HEK293 (cell line): ENCODE measurements around the gene ZNF302.

Experiments used
- CTCF ChIA-PET: fragments of 350-600 bp; formaldehyde crosslinking; extraction: SDS; loops from one replicate; lab custom pipeline; 2021; ENCODE audit warnings: antibody characterized with exemption; lab: Yijun Ruan, JAX
- POLR2A ChIA-PET: fragments of 300-600 bp; formaldehyde crosslinking; extraction: SDS; loops from one replicate; lab custom pipeline; 2020; ENCODE audit warnings: antibody characterized with exemption, inconsistent platforms; lab: Yijun Ruan, JAX
- H3K27ac ChIP-seq: fragments of 200-500 bp; sonication (Bioruptor generic); 2 replicates; pipeline ENCODE4 v1.5.1; 2014; ENCODE audit warnings: low read depth, low read length, control low read depth, inconsistent platforms; ENCODE audit errors: extremely low read depth
- H3K36me3 ChIP-seq, 2 experiments: fragments of 200-500 bp in 1 of 2; sonication (Bioruptor generic) in 1 of 2; 1 replicate in 1 of 2; 2 replicates in 1 of 2; pipeline ENCODE4 v1.5.1; 2014 to 2017; ENCODE audit warnings: inconsistent platforms in 2 of 2, low read length in 2 of 2; ENCODE audit not compliant: control insufficient read depth in 2 of 2, insufficient read depth in 1 of 2
- H3K4me1 ChIP-seq: fragments of 200-500 bp; sonication (Bioruptor generic); 2 replicates; pipeline ENCODE4 v1.5.1; 2014; ENCODE audit warnings: mild to moderate bottlenecking, low read length, inconsistent platforms; ENCODE audit not compliant: control insufficient read depth, insufficient read depth
- H3K4me3 ChIP-seq: 2 replicates; pipeline ENCODE4 v1.5.1; 2011; ENCODE audit warnings: low read depth, mild to moderate bottlenecking, control low read depth, low read length, moderate library complexity
- H3K9me3 ChIP-seq: fragments of 200-500 bp; sonication (Bioruptor generic); 2 replicates; pipeline ENCODE4 v1.5.1; 2014; ENCODE audit warnings: low read depth, low read length, inconsistent platforms; ENCODE audit not compliant: control insufficient read depth, insufficient read depth
- EGR2 ChIP-seq: fragments of 450-650 bp; formaldehyde crosslinking; IDR thresholded peaks from 2 replicates; pipeline ENCODE4 v1.5.1; 2016; ENCODE audit warnings: low read depth, missing biosample characterization, missing genetic modification characterization
- MZF1 ChIP-seq: fragments of 450-650 bp; formaldehyde crosslinking; IDR thresholded peaks from 2 replicates; pipeline ENCODE4 v1.5.1; 2017; ENCODE audit warnings: missing biosample characterization, missing genetic modification characterization, borderline replicate concordance
- PRDM10 ChIP-seq: fragments of 450-650 bp; formaldehyde crosslinking; IDR thresholded peaks from 2 replicates; pipeline ENCODE4 v1.5.1; 2016; ENCODE audit warnings: missing biosample characterization, missing genetic modification characterization
- SCRT2 ChIP-seq: fragments of 450-650 bp; formaldehyde crosslinking; IDR thresholded peaks from 2 replicates; pipeline ENCODE4 v1.5.1; 2016; ENCODE audit warnings: missing biosample characterization, missing genetic modification characterization
- ZBTB1 ChIP-seq: fragments of 450-650 bp; formaldehyde crosslinking; IDR thresholded peaks from 2 replicates; pipeline ENCODE4 v1.5.1; 2016; ENCODE audit warnings: missing biosample characterization, missing genetic modification characterization
- ZBTB26 ChIP-seq: fragments of 450-650 bp; formaldehyde crosslinking; optimal IDR thresholded peaks from 2 replicates; pipeline ENCODE3; 2016; ENCODE audit warnings: missing biosample characterization, mild to moderate bottlenecking, missing genetic modification characterization
- ZNF114 ChIP-seq: fragments of 450-650 bp; formaldehyde crosslinking; IDR thresholded peaks from 2 replicates; pipeline ENCODE4 v1.5.0; 2017; ENCODE audit warnings: missing biosample characterization, missing genetic modification characterization
- ZNF133 ChIP-seq: fragments of 450-650 bp; formaldehyde crosslinking; IDR thresholded peaks from 2 replicates; pipeline ENCODE4 v1.5.1; 2016; ENCODE audit warnings: missing biosample characterization, missing genetic modification characterization
- ZNF138 ChIP-seq: fragments of 450-650 bp; formaldehyde crosslinking; IDR thresholded peaks from 2 replicates; pipeline ENCODE4 v1.5.1; 2016; ENCODE audit warnings: missing biosample characterization, missing genetic modification characterization, borderline replicate concordance
- ZNF140 ChIP-seq: fragments of 450-650 bp; formaldehyde crosslinking; IDR thresholded peaks from 2 replicates; pipeline ENCODE4 v1.5.1; 2016; ENCODE audit warnings: missing biosample characterization, missing genetic modification characterization
- ZNF174 ChIP-seq: fragments of 450-650 bp; formaldehyde crosslinking; IDR thresholded peaks from 2 replicates; pipeline ENCODE4 v1.5.0; 2017; ENCODE audit warnings: missing biosample characterization, mild to moderate bottlenecking, missing genetic modification characterization
- ZNF394 ChIP-seq: fragments of 450-650 bp; formaldehyde crosslinking; IDR thresholded peaks from 2 replicates; pipeline ENCODE4 v1.5.1; 2016; ENCODE audit warnings: missing biosample characterization, missing genetic modification characterization, mild to moderate bottlenecking, moderate library complexity, borderline replicate concordance
- ZNF426 ChIP-seq: fragments of 450-650 bp; formaldehyde crosslinking; IDR thresholded peaks from 2 replicates; pipeline ENCODE4 v1.5.1; 2017; ENCODE audit warnings: missing biosample characterization, missing genetic modification characterization, mild to moderate bottlenecking, inconsistent platforms, moderate library complexity
- ZNF473 ChIP-seq: fragments of 450-650 bp; formaldehyde crosslinking; IDR thresholded peaks from 2 replicates; pipeline ENCODE4 v1.5.1; 2017; ENCODE audit warnings: missing biosample characterization, missing genetic modification characterization
- ZNF513 ChIP-seq: fragments of 450-650 bp; IDR thresholded peaks from 2 replicates; pipeline ENCODE4 v1.5.1; 2018; ENCODE audit warnings: missing biosample characterization, missing genetic modification characterization
- ZNF624 ChIP-seq: fragments of 450-650 bp; formaldehyde crosslinking; IDR thresholded peaks from 2 replicates; pipeline ENCODE4 v1.5.1; 2017; ENCODE audit warnings: missing biosample characterization, missing genetic modification characterization
- ZNF629 ChIP-seq: fragments of 450-650 bp; formaldehyde crosslinking; IDR thresholded peaks from 2 replicates; pipeline ENCODE4 v1.5.1; 2017; ENCODE audit warnings: missing biosample characterization, missing genetic modification characterization
- ZNF658 ChIP-seq: fragments of 450-650 bp; formaldehyde crosslinking; IDR thresholded peaks from 2 replicates; pipeline ENCODE4; 2016; ENCODE audit warnings: missing biosample characterization, missing genetic modification characterization
- ZNF664 ChIP-seq: fragments of 450-650 bp; formaldehyde crosslinking; IDR thresholded peaks from 2 replicates; pipeline ENCODE4 v1.5.1; 2016; ENCODE audit warnings: missing biosample characterization, missing genetic modification characterization
- TF ChIP-seq, protein P1 (sequence below): fragments of 450-650 bp; formaldehyde crosslinking; IDR thresholded peaks from 2 replicates; pipeline ENCODE4 v1.5.1; 2016; ENCODE audit warnings: missing biosample characterization, missing genetic modification characterization, low read depth
- TF ChIP-seq, protein P2 (sequence below): fragments of 450-650 bp; formaldehyde crosslinking; IDR thresholded peaks from 2 replicates; pipeline ENCODE4 v1.5.1; 2016; ENCODE audit warnings: missing biosample characterization, missing genetic modification characterization, low read depth
- TF ChIP-seq, protein P3 (sequence below): fragments of 450-650 bp; formaldehyde crosslinking; IDR thresholded peaks from 2 replicates; pipeline ENCODE4 v1.5.1; 2017; ENCODE audit warnings: missing biosample characterization, missing genetic modification characterization

Gene ZNF302

GRCh38 chr19:34733746-34734536, 56.5 kb downstream of the ZNF302 start, which contains the start of gene ZNF181 (continued):
- TF ChIP-seq, protein P1, sequence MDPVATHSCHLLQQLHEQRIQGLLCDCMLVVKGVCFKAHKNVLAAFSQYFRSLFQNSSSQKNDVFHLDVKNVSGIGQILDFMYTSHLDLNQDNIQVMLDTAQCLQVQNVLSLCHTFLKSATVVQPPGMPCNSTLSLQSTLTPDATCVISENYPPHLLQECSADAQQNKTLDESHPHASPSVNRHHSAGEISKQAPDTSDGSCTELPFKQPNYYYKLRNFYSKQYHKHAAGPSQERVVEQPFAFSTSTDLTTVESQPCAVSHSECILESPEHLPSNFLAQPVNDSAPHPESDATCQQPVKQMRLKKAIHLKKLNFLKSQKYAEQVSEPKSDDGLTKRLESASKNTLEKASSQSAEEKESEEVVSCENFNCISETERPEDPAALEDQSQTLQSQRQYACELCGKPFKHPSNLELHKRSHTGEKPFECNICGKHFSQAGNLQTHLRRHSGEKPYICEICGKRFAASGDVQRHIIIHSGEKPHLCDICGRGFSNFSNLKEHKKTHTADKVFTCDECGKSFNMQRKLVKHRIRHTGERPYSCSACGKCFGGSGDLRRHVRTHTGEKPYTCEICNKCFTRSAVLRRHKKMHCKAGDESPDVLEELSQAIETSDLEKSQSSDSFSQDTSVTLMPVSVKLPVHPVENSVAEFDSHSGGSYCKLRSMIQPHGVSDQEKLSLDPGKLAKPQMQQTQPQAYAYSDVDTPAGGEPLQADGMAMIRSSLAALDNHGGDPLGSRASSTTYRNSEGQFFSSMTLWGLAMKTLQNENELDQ, result no peak
- TF ChIP-seq ZNF140 (tag by site-specific recombination), result no peak
- no peak; the same call in 1 of the 2 replicates for TF ChIP-seq ZNF664 (tag by site-specific recombination)
- TF ChIP-seq ZNF138 (tag by site-specific recombination), result no peak
- 0 out of 2 replicates have a peak, but pooled peaks have one; percentile 10 for TF ChIP-seq MZF1 (tag by site-specific recombination)
- TF ChIP-seq ZNF114 (tag by site-specific recombination), result no peak
- no peak for TF ChIP-seq ZNF426
- TF ChIP-seq ZNF658 (tag by site-specific recombination), result no peak

DNA sequence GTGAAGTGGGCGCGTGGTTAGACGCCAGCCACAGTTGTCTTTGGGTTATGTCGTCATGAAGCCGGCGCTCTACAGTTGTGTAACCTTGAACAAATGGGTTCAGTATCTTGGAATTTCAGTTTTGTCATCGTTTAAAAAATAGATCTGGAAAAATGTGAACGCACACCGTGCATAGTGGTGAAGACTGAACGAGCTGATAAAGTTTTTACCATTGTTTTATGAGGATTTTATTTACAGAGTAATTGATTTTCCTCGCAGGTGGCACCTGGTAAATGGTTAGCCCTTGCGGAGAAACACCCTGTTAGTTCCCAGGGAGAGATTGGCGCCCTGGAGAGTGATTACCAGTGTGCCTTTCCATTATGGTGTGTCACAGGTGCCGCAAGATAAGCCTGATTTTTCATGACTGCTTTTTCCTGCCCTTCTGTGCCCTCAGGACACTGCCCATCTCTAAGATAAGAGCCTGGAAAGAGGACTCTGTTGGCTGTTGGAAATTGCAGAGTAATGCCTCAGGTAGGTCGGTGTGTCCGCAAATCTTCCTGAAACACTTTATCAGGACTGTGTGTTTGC, 57.1 kb downstream of the ZNF302 start:
- Histone ChIP-seq H3K27ac (peak overlapping the region; percentile 96), H3K9me3 (peaks cover 14% of the 10 kb centered on the region), H3K36me3 (peaks cover 40 to 42% of the 10 kb centered on the region in 2 experiments), H3K4me3 (peak overlapping the region; percentile 68), H3K4me1 (peaks cover 14% of the 10 kb centered on the region)
- ChIA-PET POLR2A (interaction anchor here (2.0 to 2.2 kb wide), 2 partner anchors 57 to 192 kb away, joined by 12 to 24 read pairs; partner anchors contain the start of genes SCGB2B2, ZNF30 and ZNF302), CTCF (interaction anchor here (2.2 to 2.7 kb wide), 2 partner anchors 22 to 95 kb away, joined by 7 to 8 read pairs; no protein-coding TSS in a partner anchor)
- TF ChIP-seq, protein P2, sequence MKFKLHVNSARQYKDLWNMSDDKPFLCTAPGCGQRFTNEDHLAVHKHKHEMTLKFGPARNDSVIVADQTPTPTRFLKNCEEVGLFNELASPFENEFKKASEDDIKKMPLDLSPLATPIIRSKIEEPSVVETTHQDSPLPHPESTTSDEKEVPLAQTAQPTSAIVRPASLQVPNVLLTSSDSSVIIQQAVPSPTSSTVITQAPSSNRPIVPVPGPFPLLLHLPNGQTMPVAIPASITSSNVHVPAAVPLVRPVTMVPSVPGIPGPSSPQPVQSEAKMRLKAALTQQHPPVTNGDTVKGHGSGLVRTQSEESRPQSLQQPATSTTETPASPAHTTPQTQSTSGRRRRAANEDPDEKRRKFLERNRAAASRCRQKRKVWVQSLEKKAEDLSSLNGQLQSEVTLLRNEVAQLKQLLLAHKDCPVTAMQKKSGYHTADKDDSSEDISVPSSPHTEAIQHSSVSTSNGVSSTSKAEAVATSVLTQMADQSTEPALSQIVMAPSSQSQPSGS, result peak; percentile 93
- TF ChIP-seq ZNF629, result no peak; the same call in none of the 2 replicates
- no peak for TF ChIP-seq ZNF394 (tag by site-specific recombination)
- 0 out of 2 replicates have a peak, but pooled peaks have one; percentile 29 for TF ChIP-seq ZNF473 (tag by site-specific recombination)
- no peak for TF ChIP-seq ZNF624 (tag by site-specific recombination)
- no peak for TF ChIP-seq ZNF174
- no peak for TF ChIP-seq ZNF133 (tag by site-specific recombination)
- peak; percentile 61 for TF ChIP-seq SCRT2
- peak; percentile 53; the same call in 1 of the 2 replicates for TF ChIP-seq ZNF513 (tag by site-specific recombination)
- TF ChIP-seq, protein P3, sequence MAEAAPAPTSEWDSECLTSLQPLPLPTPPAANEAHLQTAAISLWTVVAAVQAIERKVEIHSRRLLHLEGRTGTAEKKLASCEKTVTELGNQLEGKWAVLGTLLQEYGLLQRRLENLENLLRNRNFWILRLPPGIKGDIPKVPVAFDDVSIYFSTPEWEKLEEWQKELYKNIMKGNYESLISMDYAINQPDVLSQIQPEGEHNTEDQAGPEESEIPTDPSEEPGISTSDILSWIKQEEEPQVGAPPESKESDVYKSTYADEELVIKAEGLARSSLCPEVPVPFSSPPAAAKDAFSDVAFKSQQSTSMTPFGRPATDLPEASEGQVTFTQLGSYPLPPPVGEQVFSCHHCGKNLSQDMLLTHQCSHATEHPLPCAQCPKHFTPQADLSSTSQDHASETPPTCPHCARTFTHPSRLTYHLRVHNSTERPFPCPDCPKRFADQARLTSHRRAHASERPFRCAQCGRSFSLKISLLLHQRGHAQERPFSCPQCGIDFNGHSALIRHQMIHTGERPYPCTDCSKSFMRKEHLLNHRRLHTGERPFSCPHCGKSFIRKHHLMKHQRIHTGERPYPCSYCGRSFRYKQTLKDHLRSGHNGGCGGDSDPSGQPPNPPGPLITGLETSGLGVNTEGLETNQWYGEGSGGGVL (tag by site-specific recombination), result 0 out of 2 replicates have a peak, but pooled peaks have one; percentile 6
- no peak for TF ChIP-seq EGR2
- peak; percentile 59 for TF ChIP-seq PRDM10
- no peak for TF ChIP-seq ZBTB1 (tag by site-specific recombination)
- no peak for TF ChIP-seq ZBTB26 (tag by site-specific recombination)
